ENCODE measurements around the gene MEMO1.
"Not testable (repeated sequence)": the region's sequence is repeated elsewhere in the genome, so short reads cannot be mapped to it uniquely, and the experiment has no call there.

MEMO1 gene

DNA sequence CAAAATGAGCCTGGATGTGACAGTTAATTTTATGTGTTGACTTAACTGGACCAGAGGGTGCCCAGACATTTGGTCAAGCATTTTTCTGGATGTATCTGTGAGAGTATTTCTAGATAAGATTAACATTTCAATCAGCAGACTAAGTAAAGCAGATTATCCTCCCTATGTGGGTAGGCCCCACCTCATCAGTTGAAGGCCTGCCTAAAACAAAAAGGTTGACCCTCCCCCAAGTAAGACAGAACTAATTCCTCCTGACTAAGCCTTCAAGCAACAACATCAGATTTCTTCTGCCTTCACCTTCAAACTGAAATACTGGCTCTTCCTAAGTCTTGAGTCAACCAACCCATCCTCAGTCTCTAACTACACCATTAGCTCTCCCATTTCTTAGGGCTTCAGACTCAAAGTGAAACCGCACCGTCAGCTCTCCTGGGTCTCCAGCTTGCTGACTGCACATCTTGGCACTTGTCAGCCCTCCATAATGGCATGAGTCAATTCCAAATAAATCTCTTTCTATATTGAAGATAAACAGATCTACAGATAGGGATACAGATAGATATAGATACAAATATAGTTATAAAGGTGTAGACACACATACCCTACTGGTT lies 47.9 kb downstream of the MEMO1 start:
- Histone ChIP-seq H3K9me3 (ENCODE audit: control insufficient read depth, insufficient read depth, low read length) (no peaks in the 10 kb centered on the region), H3K4me2 (ENCODE audit: low read length) (no peak overlapping the region), H3K9me2 (replicated peaks; ENCODE audit: control insufficient read depth, low read length) (no peaks in the 10 kb centered on the region), H3K4me1 (ENCODE audit: control insufficient read depth, low read length) (no peaks in the 10 kb centered on the region), H3K27ac (ENCODE audit: low read depth, low read length) (no peak overlapping the region), H4K20me1 (ENCODE audit: control insufficient read depth, insufficient read depth, low read depth, low read length) (peaks cover 9% of the 10 kb centered on the region; the same call in 1 of the 2 replicates), H3K4me3 (ENCODE audit: low read length) (no peak overlapping the region), H3K36me3 (ENCODE audit: control insufficient read depth, low read length) (no peaks in the 10 kb centered on the region), H3K27me3 (ENCODE audit: control insufficient read depth, low read length) (no peaks in the 10 kb centered on the region), H3K79me2 (ENCODE audit: control insufficient read depth, low read length) (peaks cover 86% of the 10 kb centered on the region), H3F3A (ENCODE audit: control insufficient read depth, insufficient read depth) (no peaks in the 10 kb centered on the region)
- no peak for TF ChIP-seq EZH2phosphoT487 (IDR thresholded peaks at IDR 0.05; ENCODE audit: borderline replicate concordance, low read length)
- TF ChIP-seq, protein P1, sequence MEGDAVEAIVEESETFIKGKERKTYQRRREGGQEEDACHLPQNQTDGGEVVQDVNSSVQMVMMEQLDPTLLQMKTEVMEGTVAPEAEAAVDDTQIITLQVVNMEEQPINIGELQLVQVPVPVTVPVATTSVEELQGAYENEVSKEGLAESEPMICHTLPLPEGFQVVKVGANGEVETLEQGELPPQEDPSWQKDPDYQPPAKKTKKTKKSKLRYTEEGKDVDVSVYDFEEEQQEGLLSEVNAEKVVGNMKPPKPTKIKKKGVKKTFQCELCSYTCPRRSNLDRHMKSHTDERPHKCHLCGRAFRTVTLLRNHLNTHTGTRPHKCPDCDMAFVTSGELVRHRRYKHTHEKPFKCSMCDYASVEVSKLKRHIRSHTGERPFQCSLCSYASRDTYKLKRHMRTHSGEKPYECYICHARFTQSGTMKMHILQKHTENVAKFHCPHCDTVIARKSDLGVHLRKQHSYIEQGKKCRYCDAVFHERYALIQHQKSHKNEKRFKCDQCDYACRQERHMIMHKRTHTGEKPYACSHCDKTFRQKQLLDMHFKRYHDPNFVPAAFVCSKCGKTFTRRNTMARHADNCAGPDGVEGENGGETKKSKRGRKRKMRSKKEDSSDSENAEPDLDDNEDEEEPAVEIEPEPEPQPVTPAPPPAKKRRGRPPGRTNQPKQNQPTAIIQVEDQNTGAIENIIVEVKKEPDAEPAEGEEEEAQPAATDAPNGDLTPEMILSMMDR (IDR thresholded peaks at IDR 0.05; ENCODE audit: low read depth, low read length, poor library complexity, severe bottlenecking): no peak

DNA sequence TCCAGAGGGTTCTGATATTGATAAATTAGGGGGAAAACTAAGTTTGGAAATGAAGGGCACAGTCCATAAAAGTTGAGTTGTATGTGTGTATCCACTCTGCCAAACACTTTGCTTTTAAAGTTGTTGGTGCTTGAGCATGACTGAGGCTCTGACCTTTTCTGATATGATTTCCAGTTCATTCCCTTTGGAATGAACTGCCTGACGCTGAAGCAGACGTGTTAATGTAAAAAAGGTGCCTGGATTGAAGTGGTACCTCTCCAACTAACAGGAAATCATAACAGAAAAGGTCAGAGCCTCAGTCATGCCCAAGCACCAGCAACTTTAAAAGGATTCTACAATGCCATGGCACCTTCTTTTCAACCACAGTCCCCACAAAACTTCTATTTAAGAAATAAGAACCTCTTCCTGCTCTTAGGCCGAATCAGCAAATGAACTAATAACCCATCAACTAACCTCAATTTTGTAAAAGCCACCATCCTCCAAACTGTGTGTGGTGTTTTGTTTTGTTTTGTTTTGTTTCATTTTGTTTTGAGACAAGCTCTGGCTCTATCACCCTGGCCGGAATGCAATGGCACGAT lies 52.6 kb downstream of the MEMO1 start:
- no peaks in the 10 kb centered on the region for H3K27me3 ChIP-seq (ENCODE audit: control insufficient read depth, low read length)
- no peaks in the 10 kb centered on the region for H3K4me1 ChIP-seq (ENCODE audit: control insufficient read depth, low read length)
- no peaks in the 10 kb centered on the region for H3K9me2 ChIP-seq (replicated peaks; ENCODE audit: control insufficient read depth, low read length)
- H4K20me1 ChIP-seq (ENCODE audit: control insufficient read depth, insufficient read depth, low read depth, low read length): peaks cover 9% of the 10 kb centered on the region; the same call in 1 of the 2 replicates
- H3K9me3 ChIP-seq (ENCODE audit: control insufficient read depth, insufficient read depth, low read length): no peaks in the 10 kb centered on the region
- peaks cover 10% of the 10 kb centered on the region; the same call in 1 of the 2 replicates for H3K36me3 ChIP-seq (ENCODE audit: control insufficient read depth, low read length)
- H3K27ac ChIP-seq (ENCODE audit: low read depth, low read length): no peak overlapping the region
- peaks cover 98% of the 10 kb centered on the region for H3K79me2 ChIP-seq (ENCODE audit: control insufficient read depth, low read length)
- no peak overlapping the region for H3K4me3 ChIP-seq (ENCODE audit: low read length)
- no peak for TF ChIP-seq EZH2phosphoT487 (IDR thresholded peaks at IDR 0.05; ENCODE audit: borderline replicate concordance, low read length)
- TF ChIP-seq, protein P1 (IDR thresholded peaks at IDR 0.05; ENCODE audit: low read depth, low read length, poor library complexity, severe bottlenecking): no peak
- no peaks in the 10 kb centered on the region for H3F3A ChIP-seq (ENCODE audit: control insufficient read depth, insufficient read depth)
- no peak overlapping the region for H3K4me2 ChIP-seq (ENCODE audit: low read length)

DNA sequence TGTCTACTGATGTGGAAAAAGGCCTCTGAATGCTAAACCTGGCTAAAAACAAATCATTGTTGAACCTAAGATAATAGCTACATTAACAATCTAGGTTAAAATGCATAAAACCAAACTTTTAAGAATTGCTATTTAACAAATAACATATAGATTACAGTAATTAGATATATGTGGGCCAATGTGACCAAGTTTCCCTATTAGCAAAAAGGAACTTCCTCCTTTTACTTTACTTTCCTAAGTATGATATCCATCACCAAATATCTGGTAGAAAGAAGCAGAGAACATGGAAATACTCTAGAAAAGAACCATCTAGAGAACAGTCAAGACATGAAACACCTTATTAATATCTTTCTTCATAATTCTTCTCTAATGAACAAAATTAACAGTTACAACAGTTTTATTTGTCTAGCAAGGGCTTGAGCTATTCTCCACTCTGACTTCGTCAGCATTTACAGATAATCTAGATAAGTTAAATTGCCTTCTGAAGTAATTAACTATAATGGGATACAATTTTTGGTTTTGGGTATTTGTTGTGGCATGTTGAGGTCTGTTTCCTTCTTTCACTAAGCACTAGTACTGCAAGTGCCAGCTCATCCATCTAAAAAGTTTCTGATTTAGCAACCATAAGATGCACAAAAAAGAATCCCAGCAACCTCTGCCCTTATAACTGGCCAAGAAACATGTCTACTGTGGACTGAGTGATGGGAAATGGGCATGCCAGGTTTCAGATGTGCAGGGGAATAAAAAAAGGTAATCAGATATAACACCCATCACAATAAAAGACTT lies 53.3 kb downstream of the MEMO1 start:
- Histone ChIP-seq H3K4me2 (ENCODE audit: low read length) (no peak overlapping the region), H4K20me1 (ENCODE audit: control insufficient read depth, insufficient read depth, low read depth, low read length) (peaks cover 9% of the 10 kb centered on the region; the same call in 1 of the 2 replicates), H3K36me3 (ENCODE audit: control insufficient read depth, low read length) (peaks cover 10% of the 10 kb centered on the region; the same call in 1 of the 2 replicates), H3K27ac (ENCODE audit: low read depth, low read length) (no peak overlapping the region), H3K9me2 (replicated peaks; ENCODE audit: control insufficient read depth, low read length) (no peaks in the 10 kb centered on the region), H3K27me3 (ENCODE audit: control insufficient read depth, low read length) (no peaks in the 10 kb centered on the region), H3K79me2 (ENCODE audit: control insufficient read depth, low read length) (peaks cover 98% of the 10 kb centered on the region), H3F3A (ENCODE audit: control insufficient read depth, insufficient read depth) (no peaks in the 10 kb centered on the region), H3K9me3 (ENCODE audit: control insufficient read depth, insufficient read depth, low read length) (no peaks in the 10 kb centered on the region), H3K4me1 (ENCODE audit: control insufficient read depth, low read length) (no peaks in the 10 kb centered on the region), H3K4me3 (ENCODE audit: low read length) (no peak overlapping the region)
- TF ChIP-seq EZH2phosphoT487 (IDR thresholded peaks at IDR 0.05; ENCODE audit: borderline replicate concordance, low read length): no peak
- TF ChIP-seq, protein P1 (IDR thresholded peaks at IDR 0.05; ENCODE audit: low read depth, low read length, poor library complexity, severe bottlenecking): no peak

DNA sequence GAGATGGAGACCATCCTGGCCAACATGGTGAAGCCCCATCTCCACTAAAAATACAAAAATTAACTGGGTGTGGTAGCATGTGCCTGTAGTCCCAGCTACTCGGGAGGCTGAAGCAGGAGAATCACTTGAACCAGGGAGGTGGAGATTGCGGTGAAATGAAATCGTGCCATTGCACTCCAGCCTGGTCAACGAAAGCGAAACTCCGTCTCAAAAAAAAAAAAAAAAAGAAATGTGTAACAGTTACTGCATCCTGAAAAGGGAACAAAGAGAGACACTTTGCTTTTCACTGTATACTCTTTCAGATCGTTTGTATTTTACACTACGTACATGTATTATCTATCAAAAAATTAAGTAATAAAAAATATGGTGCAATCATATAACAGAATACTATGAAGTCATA lies 53.9 kb downstream of the MEMO1 start:
- not testable (repeated sequence) for H3K4me1 ChIP-seq (ENCODE audit: control insufficient read depth, low read length); H3K4me3 ChIP-seq (ENCODE audit: low read length); H3K9me3 ChIP-seq (ENCODE audit: control insufficient read depth, insufficient read depth, low read length); H3K9me2 ChIP-seq (replicated peaks; ENCODE audit: control insufficient read depth, low read length); H4K20me1 ChIP-seq (ENCODE audit: control insufficient read depth, insufficient read depth, low read depth, low read length); H3K36me3 ChIP-seq (ENCODE audit: control insufficient read depth, low read length); H3F3A ChIP-seq (ENCODE audit: control insufficient read depth, insufficient read depth); H3K27me3 ChIP-seq (ENCODE audit: control insufficient read depth, low read length); H3K4me2 ChIP-seq (ENCODE audit: low read length); H3K27ac ChIP-seq (ENCODE audit: low read depth, low read length)
- H3K79me2 ChIP-seq (ENCODE audit: control insufficient read depth, low read length): peaks cover 96% of the 10 kb centered on the region
